ENCODE data around the gene PTBP3. TPM values are rescaled to one million over a fixed set of nuclear protein-coding genes. Genes with fewer than 3 reads are reported as not detected.
"Not testable (repeated sequence)": the region's sequence is repeated elsewhere in the genome, so short reads cannot be mapped to it uniquely, and the experiment has no call there.

PTBP3 gene, protein sequence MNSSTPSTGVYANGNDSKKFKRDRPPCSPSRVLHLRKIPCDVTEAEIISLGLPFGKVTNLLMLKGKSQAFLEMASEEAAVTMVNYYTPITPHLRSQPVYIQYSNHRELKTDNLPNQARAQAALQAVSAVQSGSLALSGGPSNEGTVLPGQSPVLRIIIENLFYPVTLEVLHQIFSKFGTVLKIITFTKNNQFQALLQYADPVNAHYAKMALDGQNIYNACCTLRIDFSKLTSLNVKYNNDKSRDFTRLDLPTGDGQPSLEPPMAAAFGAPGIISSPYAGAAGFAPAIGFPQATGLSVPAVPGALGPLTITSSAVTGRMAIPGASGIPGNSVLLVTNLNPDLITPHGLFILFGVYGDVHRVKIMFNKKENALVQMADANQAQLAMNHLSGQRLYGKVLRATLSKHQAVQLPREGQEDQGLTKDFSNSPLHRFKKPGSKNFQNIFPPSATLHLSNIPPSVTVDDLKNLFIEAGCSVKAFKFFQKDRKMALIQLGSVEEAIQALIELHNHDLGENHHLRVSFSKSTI
- 100 to 1,000 TPM; 117 to 126 TPM for total RNA-seq
- long read RNA-seq, full-length matches to known transcripts, result 2 of 15 reads
- long read RNA-seq, partial matches to known transcripts, result 3 of 15 reads
- long read RNA-seq, other reads (novel, unspliced or antisense), result 10 of 15 reads

DNA sequence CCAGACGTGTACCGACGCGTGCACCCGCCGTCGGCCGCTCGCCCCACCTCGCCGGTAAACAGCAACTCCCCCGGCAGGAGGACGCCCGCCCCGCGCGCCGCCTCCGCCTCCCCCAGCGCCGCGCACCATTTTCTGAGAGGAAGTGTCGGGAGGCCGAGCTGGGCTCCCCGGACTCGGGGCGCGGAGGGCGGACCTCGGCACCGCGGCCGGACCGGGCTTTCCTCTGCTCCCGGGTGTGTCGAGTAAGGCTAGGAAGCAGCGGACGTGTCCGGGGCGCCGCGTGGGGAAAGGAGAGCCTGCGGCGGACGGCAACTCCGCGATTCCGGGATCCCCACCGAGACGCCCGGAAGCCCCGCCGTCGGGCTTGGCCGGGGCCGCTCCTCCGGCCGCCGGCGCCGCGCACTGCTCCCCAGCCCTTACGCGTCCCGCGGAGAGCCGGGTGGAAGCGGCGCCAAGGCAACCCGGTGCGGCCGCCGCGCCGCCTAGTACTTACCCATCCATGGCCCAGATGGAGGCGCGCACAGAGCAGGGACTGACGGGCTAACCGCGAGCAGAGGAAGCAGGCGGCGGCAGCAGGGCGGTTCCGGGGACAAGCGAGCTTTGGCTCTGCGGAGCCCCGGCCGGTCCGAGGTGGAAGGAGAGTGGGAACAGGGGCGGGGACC lies at the start of gene PTBP3:
TSS of gene PTBP3 (minus strand) at position 643 of the 662 bp plus-strand sequence. CDS start 35,754 bp downstream, outside the sequence.
- intact Hi-C loops (cut with DNase I, micrococcal nuclease), result loop anchor here in 1 of 2 donors (5.0 kb wide), 1 partner anchor 49 kb away; the partner anchor contains the start of gene HSDL2
- DNase-seq, result peak; percentile 86 to 89
- ATAC-seq, result peak; percentile 72

- intact Hi-C loops (cut with DNase I, micrococcal nuclease), result loop anchor here in 1 of 2 donors (5.0 kb wide), 1 partner anchor 50 kb away; the partner anchor contains the start of gene PTBP3
- ATAC-seq (no peak), DNase-seq (no peak)
Measured at GRCh38 chr9:112382501-112383364, 49.3 kb upstream of the PTBP3 start.

DNA sequence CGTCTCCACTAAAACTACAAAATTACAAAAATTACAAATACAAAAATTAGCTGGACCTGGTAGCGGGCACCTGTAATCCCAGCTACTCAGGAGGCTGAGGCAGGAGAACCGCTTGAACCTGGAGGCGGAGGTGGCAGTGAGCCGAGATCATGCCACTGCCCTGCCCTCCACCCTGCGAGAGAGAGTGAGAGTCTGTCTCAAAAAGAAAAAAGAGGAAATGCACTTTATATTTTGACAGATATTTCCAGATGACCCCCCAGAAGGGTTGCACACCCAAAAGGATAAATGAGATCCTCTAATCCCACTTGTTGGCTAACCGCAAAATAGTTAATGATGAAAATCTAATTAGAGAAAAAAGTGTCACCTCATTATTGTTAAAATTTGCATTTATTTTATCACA lies 48.6 kb upstream of the PTBP3 start:
- intact Hi-C loops (cut with DNase I, micrococcal nuclease), result loop anchor here in 1 of 2 donors (5.0 kb wide), 1 partner anchor 50 kb away; the partner anchor contains the start of gene PTBP3
- DNase-seq (no peak), ATAC-seq (no peak)

- intact Hi-C loops (cut with DNase I, micrococcal nuclease), result loop anchor here in 1 of 2 donors (5.0 kb wide), 1 partner anchor 49 kb away; the partner anchor contains the start of gene PTBP3
- ATAC-seq (no peak), DNase-seq (no peak)
Measured at GRCh38 chr9:112380825-112381221, 47.4 kb upstream of the PTBP3 start.

GRCh38 chr9:112380102-112380824 lies 46.8 kb upstream of the PTBP3 start, which contains the start of gene HSDL2:
TSS of gene HSDL2 (plus strand) at chr9:112380108. CDS start at chr9:112380164, 56 bp downstream.
- ATAC-seq (peak; percentile 40), DNase-seq (peak; percentile 58 to 66)
- intact Hi-C loops (cut with DNase I, micrococcal nuclease), result loop anchor here in 1 of 2 donors (5.0 kb wide), 1 partner anchor 48 kb away; the partner anchor contains the start of gene PTBP3

DNA sequence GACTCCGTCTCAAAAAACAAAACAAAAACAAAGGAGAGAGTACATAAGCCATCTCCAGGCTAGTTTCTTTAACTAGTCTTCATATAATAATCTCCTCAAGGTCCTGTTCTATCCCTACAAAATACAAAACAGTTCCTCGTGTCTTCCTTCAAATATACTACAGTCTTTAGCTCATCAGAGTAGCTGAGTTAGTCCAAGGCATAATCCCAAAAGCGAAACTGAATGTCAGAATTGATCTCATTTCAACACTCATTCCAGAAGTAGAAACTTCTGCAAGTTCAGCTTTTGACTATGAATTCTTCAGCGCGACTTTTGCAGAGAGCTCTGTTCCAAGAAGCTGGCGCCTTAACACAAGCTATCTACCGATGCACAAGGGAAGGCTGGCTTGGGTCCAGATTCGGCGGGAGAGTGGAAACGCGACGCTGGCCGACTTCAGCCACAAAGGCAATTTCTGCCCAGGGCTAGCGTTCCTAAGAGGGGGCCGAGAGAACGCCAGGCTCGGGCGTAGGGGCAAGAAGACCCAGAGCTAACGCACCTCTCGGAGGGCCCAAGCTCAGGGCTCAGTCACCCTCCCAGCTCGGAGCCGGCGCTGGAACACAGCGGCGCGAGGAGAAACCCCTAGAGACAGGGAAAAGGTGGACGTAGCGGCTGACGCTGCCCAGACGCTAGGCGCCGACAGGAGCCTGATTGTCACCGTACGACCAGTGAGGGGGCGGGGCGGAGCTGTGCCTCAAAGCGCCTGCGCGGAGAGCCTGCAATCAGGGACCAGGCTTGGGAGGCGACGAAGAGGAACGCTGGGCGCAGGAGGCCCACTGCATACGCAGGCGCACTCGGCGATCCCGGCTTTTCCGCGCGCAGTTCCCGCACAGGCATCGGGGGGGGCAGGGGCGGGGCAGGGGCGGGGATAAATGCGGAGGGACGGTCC lies 46.0 kb upstream of the PTBP3 start:
- intact Hi-C loops (cut with DNase I, micrococcal nuclease), result loop anchor here in 1 of 2 donors (5.0 to 10.0 kb wide), 2 partner anchors 47 to 335 kb away; partner anchors contain the start of genes INIP and PTBP3
- peak; percentile 99 to 100 for DNase-seq

GRCh38 chr9:112378328-112379176 lies 45.1 kb upstream of the PTBP3 start:
- DNase-seq (peak; percentile 47 to 57), ATAC-seq (peak; percentile 34)
- intact Hi-C loops (cut with DNase I, micrococcal nuclease), result loop anchor here in 1 of 2 donors (10.0 kb wide), 1 partner anchor 336 kb away; the partner anchor contains the start of gene INIP

More for the DNA sequence above, 46.0 kb upstream of the PTBP3 start:
- peak; percentile 92 for ATAC-seq

GRCh38 chr9:112377684-112378327 lies 44.4 kb upstream of the PTBP3 start:
- no peak for ATAC-seq
- no peak for DNase-seq
- intact Hi-C loops (cut with DNase I, micrococcal nuclease), result loop anchor here in 1 of 2 donors (10.0 kb wide), 1 partner anchor 337 kb away; the partner anchor contains the start of gene INIP

- ATAC-seq, result no peak
- DNase-seq, result no peak
- intact Hi-C loops (cut with DNase I, micrococcal nuclease), result loop anchor here in 1 of 2 donors (10.0 kb wide), 1 partner anchor 338 kb away; the partner anchor contains the start of gene INIP
Measured at GRCh38 chr9:112377087-112377486, 43.7 kb upstream of the PTBP3 start.

DNA sequence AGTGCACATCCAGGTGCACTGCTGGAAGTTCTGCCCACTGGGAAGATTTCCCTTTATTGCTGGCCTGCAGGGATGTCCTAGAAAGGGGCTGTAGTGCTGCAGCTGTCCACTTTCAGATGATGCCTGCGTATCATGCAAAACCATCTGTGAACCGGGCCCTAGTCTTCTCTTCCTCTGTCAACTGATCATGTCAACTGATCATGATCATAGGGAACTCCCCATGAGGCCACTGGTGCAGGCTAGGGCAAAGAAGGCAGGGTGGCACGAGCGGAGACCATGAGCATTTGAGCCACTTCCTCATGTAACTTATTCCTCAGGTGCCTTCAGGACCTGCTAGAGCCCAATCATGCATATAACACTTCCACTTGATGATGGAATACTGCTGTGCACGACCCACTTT lies 41.9 kb upstream of the PTBP3 start:
- intact Hi-C loops (cut with DNase I, micrococcal nuclease), result loop anchor here in 1 of 2 donors (10.0 kb wide), 1 partner anchor 339 kb away; the partner anchor contains the start of gene INIP
- no peak for ATAC-seq

DNA sequence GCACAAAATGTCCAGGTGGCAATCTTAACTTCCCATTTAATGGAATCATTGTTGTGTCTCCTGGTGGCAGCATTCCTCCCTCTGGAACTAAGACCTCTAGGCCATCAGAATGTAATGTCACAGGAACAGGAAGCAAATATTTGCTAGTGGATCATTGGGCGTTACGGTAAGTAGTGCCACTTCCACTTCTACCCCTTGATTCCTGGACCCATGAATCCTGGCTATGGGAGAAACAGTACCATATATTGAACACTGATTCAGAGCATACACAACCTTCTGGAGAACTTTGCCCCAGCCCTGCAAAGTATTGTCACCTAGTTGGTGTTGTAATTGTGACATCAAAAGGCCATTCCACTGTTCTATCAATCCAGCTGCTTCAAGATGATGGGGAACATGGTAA lies 40.8 kb upstream of the PTBP3 start:
- not testable (repeated sequence) for ATAC-seq, DNase-seq
- intact Hi-C loops (cut with DNase I, micrococcal nuclease), result loop anchor here in 1 of 2 donors (10.0 kb wide), 1 partner anchor 341 kb away; the partner anchor contains the start of gene INIP

More for the DNA sequence above, 41.9 kb upstream of the PTBP3 start:
- DNase-seq, result no peak

GRCh38 chr9:112373666-112374065 lies 40.2 kb upstream of the PTBP3 start:
- not testable (repeated sequence) for ATAC-seq, DNase-seq
- intact Hi-C loops (cut with DNase I, micrococcal nuclease), result loop anchor here in 1 of 2 donors (10.0 kb wide), 1 partner anchor 341 kb away; the partner anchor contains the start of gene INIP

- intact Hi-C loops (cut with DNase I, micrococcal nuclease), result loop anchor here in 1 of 2 donors (10.0 kb wide), 1 partner anchor 344 kb away; the partner anchor contains the start of gene INIP
Measured at GRCh38 chr9:112371060-112371459, 37.6 kb upstream of the PTBP3 start.

DNA sequence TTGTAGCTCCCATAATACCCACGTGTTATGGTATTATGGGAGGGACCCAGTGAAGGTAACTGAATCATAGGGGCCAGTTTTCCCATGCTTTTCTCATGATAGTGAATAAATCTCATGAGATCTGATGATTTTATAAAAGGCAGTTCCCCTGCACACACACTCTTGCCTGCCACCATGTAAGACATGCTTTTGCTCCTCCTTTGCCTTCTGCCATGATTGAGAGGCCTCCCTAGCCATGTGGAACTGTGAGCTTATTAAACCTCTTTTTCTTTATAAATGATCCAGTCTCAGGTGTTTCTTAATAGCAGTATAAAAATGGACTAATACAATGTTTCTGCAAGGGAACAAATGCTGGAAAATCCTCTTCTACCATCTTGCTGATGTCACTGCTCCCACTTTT lies 36.4 kb upstream of the PTBP3 start:
- ATAC-seq, result no peak
- intact Hi-C loops (cut with DNase I, micrococcal nuclease), result loop anchor here (5.0 to 10.0 kb wide), 3 partner anchors 275 to 345 kb away; partner anchors contain the start of gene INIP (in 1 of the 2)
- DNase-seq, result no peak

More at GRCh38 chr9:112371060-112371459, 37.6 kb upstream of the PTBP3 start:
- ATAC-seq (no peak), DNase-seq (no peak)
